Nephron progenitor cell (in vitro differentiated cells): Measurements from ENCODE around the gene JARID2.

Experiments used
- DNase-seq: peaks from one replicate; pipeline ENCODE4 v3.0.0; 2021
- H3K27ac Mint-ChIP-seq: 2 replicates; pipeline ENCODE4 v1.8.0; 2021; ENCODE audit warnings: mild to moderate bottlenecking, moderate library complexity, mixed read lengths
- H3K27me3 Mint-ChIP-seq: 2 replicates; pipeline ENCODE4 v1.8.0; 2021; ENCODE audit warnings: mild to moderate bottlenecking, low read depth, mixed read lengths; ENCODE audit not compliant: poor library complexity
- H3K36me3 Mint-ChIP-seq: 2 replicates; pipeline ENCODE4 v1.8.0; 2021; ENCODE audit warnings: low read depth, mixed read lengths
- H3K4me1 Mint-ChIP-seq: 2 replicates; pipeline ENCODE4 v1.8.0; 2021; ENCODE audit warnings: mixed read lengths
- H3K4me3 Mint-ChIP-seq: 2 replicates; pipeline ENCODE4 v1.8.0; 2021; ENCODE audit warnings: mild to moderate bottlenecking, moderate library complexity, mixed read lengths
- H3K9me3 Mint-ChIP-seq: 2 replicates; pipeline ENCODE4 v1.8.0; 2021; ENCODE audit warnings: mild to moderate bottlenecking, moderate library complexity, mixed read lengths
- CTCF ChIP-seq: fragments of 200-600 bp; sonication (generic); IDR thresholded peaks from 2 replicates; pipeline ENCODE4 v1.5.0; 2021; ENCODE audit warnings: antibody characterized with exemption

Gene JARID2

GRCh38 chr6:15375638-15376290, 129.9 kb downstream of the JARID2 start:
- no peak for DNase-seq
- H3K27ac Mint-ChIP-seq, result no peak overlapping the region
- peaks cover 45% of the 10 kb centered on the region for H3K4me1 Mint-ChIP-seq
- no peak for TF ChIP-seq CTCF
- peaks cover 3% of the 10 kb centered on the region for H3K27me3 Mint-ChIP-seq
- peaks cover 5% of the 10 kb centered on the region for H3K9me3 Mint-ChIP-seq
- no peak overlapping the region for H3K4me3 Mint-ChIP-seq
- H3K36me3 Mint-ChIP-seq, result peaks cover 13% of the 10 kb centered on the region

GRCh38 chr6:15376900-15377487, 131.1 kb downstream of the JARID2 start:
- Mint-ChIP-seq H3K36me3 (peaks cover 13% of the 10 kb centered on the region), H3K9me3 (peaks cover 5% of the 10 kb centered on the region), H3K4me3 (no peak overlapping the region), H3K4me1 (peaks cover 45% of the 10 kb centered on the region), H3K27me3 (peaks cover 3% of the 10 kb centered on the region), H3K27ac (peak overlapping the region; percentile 73)
- TF ChIP-seq CTCF, result no peak
- no peak for DNase-seq

- Mint-ChIP-seq H3K27ac (peak overlapping the region; percentile 71), H3K27me3 (peaks cover 3% of the 10 kb centered on the region), H3K4me3 (no peak overlapping the region), H3K9me3 (peaks cover 5% of the 10 kb centered on the region), H3K36me3 (peaks cover 13% of the 10 kb centered on the region), H3K4me1 (peaks cover 57% of the 10 kb centered on the region)
- TF ChIP-seq CTCF, result no peak
- DNase-seq, result no peak
Observed at GRCh38 chr6:15378272-15378671, 132.4 kb downstream of the JARID2 start.

GRCh38 chr6:15378866-15379265, 133.0 kb downstream of the JARID2 start:
- Mint-ChIP-seq H3K9me3 (peaks cover 5% of the 10 kb centered on the region), H3K4me3 (no peak overlapping the region)
- no peak for DNase-seq

GRCh38 chr6:15380351-15380750, 134.5 kb downstream of the JARID2 start:
- no peak for DNase-seq
- H3K4me3 Mint-ChIP-seq, result no peak overlapping the region
- H3K4me1 Mint-ChIP-seq, result peaks cover 73% of the 10 kb centered on the region
- peak overlapping the region; percentile 42 for H3K27ac Mint-ChIP-seq
- H3K36me3 Mint-ChIP-seq, result peaks cover 11% of the 10 kb centered on the region
- peaks cover 5% of the 10 kb centered on the region for H3K9me3 Mint-ChIP-seq
- no peak for TF ChIP-seq CTCF
- H3K27me3 Mint-ChIP-seq, result peaks cover 3% of the 10 kb centered on the region

More at GRCh38 chr6:15378866-15379265, 133.0 kb downstream of the JARID2 start:
- Mint-ChIP-seq H3K27ac (no peak overlapping the region), H3K4me1 (peaks cover 60% of the 10 kb centered on the region), H3K27me3 (peaks cover 3% of the 10 kb centered on the region), H3K36me3 (peaks cover 13% of the 10 kb centered on the region)
- no peak for TF ChIP-seq CTCF

- H3K36me3 Mint-ChIP-seq, result peaks cover 3% of the 10 kb centered on the region
- no peak for DNase-seq
- H3K9me3 Mint-ChIP-seq, result peaks cover 2% of the 10 kb centered on the region
- no peak for TF ChIP-seq CTCF
- peaks cover 3% of the 10 kb centered on the region for H3K27me3 Mint-ChIP-seq
- H3K27ac Mint-ChIP-seq, result peak overlapping the region; percentile 89
- H3K4me3 Mint-ChIP-seq, result no peak overlapping the region
- H3K4me1 Mint-ChIP-seq, result peaks cover 87% of the 10 kb centered on the region
Observed at GRCh38 chr6:15382089-15382488, 136.2 kb downstream of the JARID2 start.
